MM.1S (cell line): ENCODE measurements around the gene ITIH6.
"Not testable (repeated sequence)": the region's sequence is repeated elsewhere in the genome, so short reads cannot be mapped to it uniquely, and the experiment has no call there.

Experiments
- DNase-seq: peaks from one replicate; pipeline ENCODE4 v3.0.0-alpha.2; 2015
- H2AFZ ChIP-seq: fragments of 300-600 bp; sonication (generic); 2 replicates; pipeline ENCODE4 v1.6.0; 2016; ENCODE audit warnings: antibody characterized with exemption, low read length
- H3F3A ChIP-seq: fragments of 300-600 bp; sonication (generic); 2 replicates; pipeline ENCODE4 v1.6.1; 2016; ENCODE audit warnings: mild to moderate bottlenecking, antibody characterized with exemption, low read length, moderate library complexity, mixed read lengths; ENCODE audit not compliant: insufficient read depth
- H3K27ac ChIP-seq: fragments of 300-600 bp; sonication (generic); 2 replicates; pipeline ENCODE4 v1.5.1; 2016; ENCODE audit warnings: mild to moderate bottlenecking, low read length
- H3K27me3 ChIP-seq: fragments of 300-600 bp; sonication (generic); replicated peaks from 2 replicates; pipeline ENCODE4 v1.6.0; 2016; ENCODE audit warnings: low read length; ENCODE audit not compliant: insufficient read depth
- H3K36me3 ChIP-seq: fragments of 300-600 bp; sonication (generic); replicated peaks from 2 replicates; pipeline ENCODE4 v1.6.1; 2016; ENCODE audit warnings: mild to moderate bottlenecking, low read length, mixed read lengths; ENCODE audit not compliant: insufficient read depth
- H3K4me1 ChIP-seq: fragments of 300-600 bp; sonication (generic); 2 replicates; pipeline ENCODE4 v1.6.1; 2016; ENCODE audit warnings: low read length, mixed read lengths
- H3K4me2 ChIP-seq: fragments of 300-600 bp; sonication (generic); 2 replicates; pipeline ENCODE4 v1.6.0; 2016; ENCODE audit warnings: low read depth, low read length
- H3K4me3 ChIP-seq: fragments of 300-600 bp; sonication (generic); 2 replicates; pipeline ENCODE4 v1.5.1; 2016; ENCODE audit warnings: low read length, mixed read lengths
- H3K79me2 ChIP-seq: fragments of 300-600 bp; sonication (generic); 2 replicates; pipeline ENCODE4 v1.6.1; 2016; ENCODE audit warnings: mixed run types, low read length, mixed read lengths
- H3K9ac ChIP-seq: fragments of 300-600 bp; sonication (generic); 2 replicates; pipeline ENCODE4 v1.6.1; 2016; ENCODE audit warnings: low read length, mixed read lengths
- H3K9me2 ChIP-seq: fragments of 300-600 bp; sonication (generic); replicated peaks from 2 replicates; pipeline ENCODE4 v1.6.1; 2016; ENCODE audit warnings: mild to moderate bottlenecking, low read length, mixed read lengths; ENCODE audit not compliant: insufficient read depth
- H3K9me3 ChIP-seq: fragments of 300-600 bp; sonication (generic); replicated peaks from 2 replicates; pipeline ENCODE4 v1.6.1; 2016; ENCODE audit warnings: mild to moderate bottlenecking, low read length, mixed read lengths; ENCODE audit not compliant: insufficient read depth
- H4K20me1 ChIP-seq: fragments of 300-600 bp; sonication (generic); 2 replicates; pipeline ENCODE4 v1.6.1; 2016; ENCODE audit warnings: mild to moderate bottlenecking, low read length, moderate library complexity, mixed read lengths; ENCODE audit not compliant: insufficient read depth
- EZH2 ChIP-seq: fragments of 300-600 bp; sonication (generic); optimal IDR thresholded peaks from 2 replicates; pipeline ENCODE3; 2017; ENCODE audit warnings: low read depth, mild to moderate bottlenecking, antibody characterized with exemption, low read length, mixed read lengths
- EZH2phosphoT487 ChIP-seq: fragments of 300-600 bp; sonication (generic); IDR thresholded peaks from 2 replicates; pipeline ENCODE4 v1.6.1; 2018; ENCODE audit warnings: antibody characterized with exemption, low read length
- TF ChIP-seq, protein P1 (sequence below): fragments of 300-600 bp; sonication (generic); IDR thresholded peaks from 2 replicates; pipeline ENCODE4 v1.5.1; 2016; ENCODE audit warnings: antibody characterized with exemption, low read length, mixed read lengths

ITIH6 gene

GRCh38 chrX:54842607-54843006 is 44.6 kb upstream of the ITIH6 start:
- no peak overlapping the region for H3K27ac ChIP-seq
- no peak overlapping the region for H3K9ac ChIP-seq
- H4K20me1 ChIP-seq = no peaks in the 10 kb centered on the region
- H3K36me3 ChIP-seq = no peaks in the 10 kb centered on the region
- H3K9me2 ChIP-seq = no peaks in the 10 kb centered on the region
- no peak overlapping the region for H3K4me3 ChIP-seq
- TF ChIP-seq EZH2phosphoT487 (no peak), EZH2 (no peak)
- TF ChIP-seq, protein P1, sequence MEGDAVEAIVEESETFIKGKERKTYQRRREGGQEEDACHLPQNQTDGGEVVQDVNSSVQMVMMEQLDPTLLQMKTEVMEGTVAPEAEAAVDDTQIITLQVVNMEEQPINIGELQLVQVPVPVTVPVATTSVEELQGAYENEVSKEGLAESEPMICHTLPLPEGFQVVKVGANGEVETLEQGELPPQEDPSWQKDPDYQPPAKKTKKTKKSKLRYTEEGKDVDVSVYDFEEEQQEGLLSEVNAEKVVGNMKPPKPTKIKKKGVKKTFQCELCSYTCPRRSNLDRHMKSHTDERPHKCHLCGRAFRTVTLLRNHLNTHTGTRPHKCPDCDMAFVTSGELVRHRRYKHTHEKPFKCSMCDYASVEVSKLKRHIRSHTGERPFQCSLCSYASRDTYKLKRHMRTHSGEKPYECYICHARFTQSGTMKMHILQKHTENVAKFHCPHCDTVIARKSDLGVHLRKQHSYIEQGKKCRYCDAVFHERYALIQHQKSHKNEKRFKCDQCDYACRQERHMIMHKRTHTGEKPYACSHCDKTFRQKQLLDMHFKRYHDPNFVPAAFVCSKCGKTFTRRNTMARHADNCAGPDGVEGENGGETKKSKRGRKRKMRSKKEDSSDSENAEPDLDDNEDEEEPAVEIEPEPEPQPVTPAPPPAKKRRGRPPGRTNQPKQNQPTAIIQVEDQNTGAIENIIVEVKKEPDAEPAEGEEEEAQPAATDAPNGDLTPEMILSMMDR = no peak
- H3K4me2 ChIP-seq = no peak overlapping the region
- no peak for DNase-seq
- H2AFZ ChIP-seq = no peak overlapping the region
- H3K79me2 ChIP-seq = no peaks in the 10 kb centered on the region
- 0 out of 2 replicates have a peak, but pooled peaks cover 3% of the 10 kb centered on the region for H3K9me3 ChIP-seq
- H3F3A ChIP-seq = no peaks in the 10 kb centered on the region
- H3K4me1 ChIP-seq = no peaks in the 10 kb centered on the region
- no peaks in the 10 kb centered on the region for H3K27me3 ChIP-seq

DNA sequence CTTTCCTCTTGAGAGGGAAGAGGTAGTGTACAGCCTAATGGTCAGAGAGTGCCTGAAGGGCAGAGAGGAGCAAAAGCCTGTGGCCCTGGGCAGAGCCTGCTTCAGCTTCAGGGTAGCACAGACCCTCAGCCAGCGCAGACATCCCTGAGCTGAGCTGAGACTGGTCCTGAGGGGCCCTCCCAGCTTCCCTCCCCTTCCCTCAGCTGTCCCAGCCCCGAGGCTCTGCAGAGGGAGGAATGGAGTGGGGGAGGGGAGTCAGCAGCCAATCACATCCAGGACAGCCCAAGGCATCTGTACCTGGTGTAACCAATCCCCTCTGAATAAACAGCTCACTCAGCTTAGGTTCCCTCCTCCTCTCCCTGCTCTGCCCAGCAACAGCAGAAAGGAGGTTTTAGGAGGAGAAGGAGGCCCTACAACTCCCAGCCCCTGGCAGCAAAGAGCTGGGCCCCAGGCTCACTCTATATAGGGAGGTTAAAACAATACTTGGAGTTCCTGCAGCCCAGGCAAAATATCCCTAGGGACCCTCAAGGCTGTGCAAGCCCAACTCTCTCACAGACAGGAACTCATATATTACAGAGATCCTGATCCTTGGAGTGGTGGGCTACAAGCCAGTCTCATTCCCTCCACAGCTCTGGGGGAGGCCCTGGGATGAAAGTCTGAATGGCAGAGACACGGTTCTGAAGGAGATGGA is 43.3 kb upstream of the ITIH6 start:
- H3K9ac ChIP-seq, H3K4me1 ChIP-seq, H3K9me2 ChIP-seq, DNase-seq, H2AFZ ChIP-seq, H3K4me2 ChIP-seq, H3K27me3 ChIP-seq, H3K4me3 ChIP-seq, H3F3A ChIP-seq, H3K27ac ChIP-seq, H3K36me3 ChIP-seq, H4K20me1 ChIP-seq, H3K79me2 ChIP-seq, H3K9me3 ChIP-seq: not testable (repeated sequence)

- Histone ChIP-seq H2AFZ (no peak overlapping the region), H4K20me1 (no peaks in the 10 kb centered on the region), H3K4me2 (no peak overlapping the region), H3K9me2 (no peaks in the 10 kb centered on the region), H3F3A (no peaks in the 10 kb centered on the region), H3K9me3 (0 out of 2 replicates have a peak, but pooled peaks cover 3% of the 10 kb centered on the region), H3K79me2 (no peaks in the 10 kb centered on the region), H3K27ac (no peak overlapping the region), H3K27me3 (no peaks in the 10 kb centered on the region), H3K4me3 (no peak overlapping the region), H3K4me1 (no peaks in the 10 kb centered on the region), H3K36me3 (no peaks in the 10 kb centered on the region), H3K9ac (no peak overlapping the region)
- no peak for DNase-seq
- TF ChIP-seq, protein P1 = no peak
- TF ChIP-seq EZH2phosphoT487 = no peak
- no peak for TF ChIP-seq EZH2
Observed at GRCh38 chrX:54838583-54838982, 40.5 kb upstream of the ITIH6 start.

- DNase-seq = no peak
- TF ChIP-seq EZH2 (no peak), EZH2phosphoT487 (no peak)
- TF ChIP-seq, protein P1 = no peak
- no peaks in the 10 kb centered on the region for H3K4me1 ChIP-seq
- H3K9me2 ChIP-seq = no peaks in the 10 kb centered on the region
- no peak overlapping the region for H3K9ac ChIP-seq
- no peaks in the 10 kb centered on the region for H3K27me3 ChIP-seq
- H3K4me3 ChIP-seq = no peak overlapping the region
- H3K4me2 ChIP-seq = no peak overlapping the region
- H4K20me1 ChIP-seq = no peaks in the 10 kb centered on the region
- no peak overlapping the region for H3K27ac ChIP-seq
- H2AFZ ChIP-seq = no peak overlapping the region
- H3K36me3 ChIP-seq = no peaks in the 10 kb centered on the region
- no peaks in the 10 kb centered on the region for H3F3A ChIP-seq
- H3K9me3 ChIP-seq = no peaks in the 10 kb centered on the region
- H3K79me2 ChIP-seq = no peaks in the 10 kb centered on the region
Observed at GRCh38 chrX:54826598-54826997, 28.5 kb upstream of the ITIH6 start.
